Endothelial cell of umbilical vein (primary cell): ENCODE measurements around the gene NDUFAF2. TPM values are rescaled to one million over a fixed set of nuclear protein-coding genes. Genes with fewer than 3 reads are reported as not detected.

ENCODE experiments used
- BruUV-seq: library from RNA; stranded (reverse); fragments of 400-500 nt; replicated peaks from 2 replicates; lab custom pipeline; 2021; lab: Mats Ljungman, UMichigan
- CTCF ChIA-PET: fragments of 300-600, 350-600 bp; sonication (Branson Sonifier 250); formaldehyde crosslinking; loops from one replicate; lab custom pipeline; 2021; ENCODE audit warnings: antibody characterized with exemption, inconsistent platforms; lab: Charles Lee
- POLR2A ChIA-PET: fragments of 300-600, 350-600 bp; sonication (Branson Sonifier 250); formaldehyde crosslinking; loops from one replicate; lab custom pipeline; 2021; ENCODE audit warnings: antibody characterized with exemption, inconsistent platforms; lab: Charles Lee
- DNase-seq: peaks from one replicate; pipeline ENCODE4 v3.0.0-alpha.2; 2011; ENCODE audit warnings: low read depth, low spot score
- FAIRE-seq: peaks from 2 replicates; lab custom pipeline; 2011; peaks lifted over from hg19 to GRCh38; lab: Jason Lieb, UNC
- H2AFZ ChIP-seq: 2 replicates; pipeline ENCODE4 v1.6.0; 2012; ENCODE audit warnings: low read depth, low read length, control low read depth, inconsistent platforms
- H3K27ac ChIP-seq: 2 replicates; pipeline ENCODE4 v1.5.1; 2011; ENCODE audit warnings: low read depth, mild to moderate bottlenecking, control low read depth, low read length, moderate library complexity; ENCODE audit not compliant: insufficient read depth
- H3K27me3 ChIP-seq, 2 experiments: 2 replicates each; pipeline versions ENCODE4 v1.6.0 to v1.6.1; 2011; ENCODE audit warnings: low read length in 2 of 2, mixed read lengths in 1 of 2; ENCODE audit not compliant: control insufficient read depth in 2 of 2, insufficient read depth in 2 of 2
- H3K36me3 ChIP-seq, 2 experiments: 2 replicates in 1 of 2; 3 replicates in 1 of 2; pipeline ENCODE4 v1.5.1; 2011; ENCODE audit warnings: low read length in 2 of 2, mild to moderate bottlenecking in 1 of 2, moderate library complexity in 1 of 2; ENCODE audit not compliant: control insufficient read depth in 2 of 2, insufficient read depth in 2 of 2; ENCODE audit errors: extremely low read depth in 1 of 2
- H3K4me1 ChIP-seq: 3 replicates; pipeline ENCODE4 v1.5.1; 2011; ENCODE audit warnings: mild to moderate bottlenecking, low read length; ENCODE audit not compliant: control insufficient read depth, insufficient read depth; ENCODE audit errors: extremely low read depth
- H3K4me2 ChIP-seq: 2 replicates; pipeline ENCODE4 v1.6.1; 2011; ENCODE audit warnings: low read length, control low read depth, mixed read lengths; ENCODE audit not compliant: insufficient read depth
- H3K4me3 ChIP-seq, 3 experiments: fragments of 200-600 bp in 1 of 3; sonication (generic), shearing (Covaris generic) in 1 of 3; replicated peaks in 1 of 3; 2 replicates each; pipeline ENCODE4 v1.5.1; 2011 to 2016; ENCODE audit warnings: control low read depth in 3 of 3, low read length in 3 of 3, mild to moderate bottlenecking in 2 of 3, inconsistent platforms in 1 of 3, low read depth in 1 of 3, moderate library complexity in 1 of 3; ENCODE audit not compliant: insufficient read depth in 1 of 3
- H3K79me2 ChIP-seq: 2 replicates; pipeline ENCODE4 v1.6.0; 2012; ENCODE audit warnings: low read length, inconsistent platforms; ENCODE audit not compliant: control insufficient read depth, insufficient read depth
- H3K9ac ChIP-seq: replicated peaks from 2 replicates; pipeline ENCODE3; 2011; ENCODE audit warnings: low read length, control low read depth; ENCODE audit not compliant: insufficient read depth; ENCODE audit errors: extremely low read depth
- H3K9me1 ChIP-seq: replicated peaks from 3 replicates; pipeline ENCODE4 v1.6.0; 2011; ENCODE audit warnings: mild to moderate bottlenecking, low read length; ENCODE audit not compliant: control insufficient read depth, insufficient read depth; ENCODE audit errors: extremely low read depth
- H3K9me3 ChIP-seq: replicated peaks from 2 replicates; pipeline ENCODE4 v1.5.1; 2012; ENCODE audit warnings: low read length, inconsistent platforms; ENCODE audit not compliant: control insufficient read depth, insufficient read depth
- H4K20me1 ChIP-seq: replicated peaks from 2 replicates; pipeline ENCODE3; 2011; ENCODE audit warnings: mild to moderate bottlenecking, low read length; ENCODE audit not compliant: control insufficient read depth, insufficient read depth; ENCODE audit errors: extremely low read depth
- CTCF ChIP-seq, 2 donors: IDR thresholded peaks; 1 replicate in 1 of 2; 2 replicates in 1 of 2; pipeline ENCODE4 v1.5.1; 2011; ENCODE audit warnings: low read length in 2 of 2, mild to moderate bottlenecking in 2 of 2, moderate library complexity in 2 of 2, control low read depth in 1 of 2, inconsistent platforms in 1 of 2, low read depth in 1 of 2; ENCODE audit not compliant: insufficient read depth in 1 of 2; ENCODE audit errors: extremely low read depth in 1 of 2
- EZH2 ChIP-seq: IDR thresholded peaks from 2 replicates; pipeline ENCODE4 v1.6.1; 2012; ENCODE audit warnings: borderline replicate concordance, low read depth, mild to moderate bottlenecking, moderate library complexity, low read length, inconsistent platforms; ENCODE audit not compliant: severe bottlenecking
- FOS ChIP-seq: IDR thresholded peaks from 2 replicates; pipeline ENCODE4 v1.6.1; 2011; ENCODE audit warnings: mild to moderate bottlenecking, low read length, moderate library complexity, borderline replicate concordance; ENCODE audit not compliant: insufficient read depth
- GATA2 ChIP-seq: IDR thresholded peaks from 2 replicates; pipeline ENCODE4 v1.7.0; 2011; ENCODE audit warnings: low read depth, mild to moderate bottlenecking, moderate library complexity, mixed read lengths, low read length; ENCODE audit not compliant: insufficient read length, insufficient read depth
- JUN ChIP-seq: IDR thresholded peaks from 2 replicates; pipeline ENCODE4 v1.6.1; 2011; ENCODE audit warnings: borderline replicate concordance, low read depth; ENCODE audit not compliant: insufficient read length, insufficient read depth
- MAX ChIP-seq: IDR thresholded peaks from 2 replicates; pipeline ENCODE4 v1.6.1; 2011; ENCODE audit not compliant: insufficient read depth, insufficient read length
- MYC ChIP-seq: IDR thresholded peaks from one replicate; pipeline ENCODE4 v1.6.1; 2011; ENCODE audit warnings: mild to moderate bottlenecking, low read depth, low read length
- POLR2A ChIP-seq: IDR thresholded peaks from 2 replicates; pipeline ENCODE4 v1.6.1; 2012; ENCODE audit warnings: low read depth, mild to moderate bottlenecking, control low read depth, low read length
- POLR2AphosphoS5 ChIP-seq: IDR thresholded peaks from 2 replicates; pipeline ENCODE4 v1.6.1; 2012; ENCODE audit warnings: low read depth, mild to moderate bottlenecking, control low read depth, low read length, moderate library complexity; ENCODE audit not compliant: insufficient read depth
- dilution Hi-C: fragments of 300-500 bp; cut with MboI; formaldehyde crosslinking; loops from one replicate; pipeline ENCODE4 v1.15.0; 2019; ENCODE audit warnings: low sequenced_read_pairs; ENCODE audit not compliant: extremely low pct_ligation_motif_present
- intact Hi-C: fragments of 100-400 bp; cut with micrococcal nuclease; formaldehyde crosslinking; loops from one replicate; pipeline ENCODE4 v1.10.0; 2022
- polyA plus RNA-seq, 4 experiments: library from polyadenylated mRNA; depleted of rRNA in 3 of 4; stranded (reverse) in 3 of 4; unstranded in 1 of 4; fragments of >200 nt; gene quantifications; 2 replicates each; pipeline versions ENCODE4 v1.2.1 to v1.2.3, GENCODE V29; 2011 to 2012; ENCODE audit warnings: missing spikeins in 1 of 4
- total RNA-seq: library from RNA; stranded (reverse); gene quantifications from 2 replicates; pipeline ENCODE4 v1.2.3, GENCODE V29; 2021

The NDUFAF2 gene
- total and polyA plus RNA-seq, 2 donors (not counting 3 experiments of a cell fraction or from before 2014, with no cell fraction given): 10.7 to 39.9 TPM

GRCh38 chr5:60918466-60918865, 26.5 kb upstream of the NDUFAF2 start:
- no TSS peak for BruUV-seq
- no peak overlapping the region for H3K27ac ChIP-seq
- no peaks in the 10 kb centered on the region for H3K27me3 ChIP-seq
- H3K4me3 ChIP-seq: no peak overlapping the region
- no peak for TF ChIP-seq CTCF (IDR thresholded peaks at IDR 0.05; ENCODE audit: extremely low read depth in 1 of 2, insufficient read depth in 1 of 2, low read depth in 1 of 2, low read length in 2 of 2)
- no peak for TF ChIP-seq FOS
- TF ChIP-seq JUN: no peak
- TF ChIP-seq POLR2AphosphoS5: no peak
- TF ChIP-seq MYC: no peak
- no peak for TF ChIP-seq EZH2
- TF ChIP-seq GATA2: no peak
- no peak for TF ChIP-seq MAX
- no peak for TF ChIP-seq POLR2A
- DNase-seq (no peak), FAIRE-seq (no peak)
- H3K4me1 ChIP-seq: no peaks in the 10 kb centered on the region
- ChIA-PET CTCF (interaction anchor here (1.0 to 2.0 kb wide), 2 partner anchors 11 to 12 kb away, joined by 3 to 8 read pairs; no protein-coding TSS in a partner anchor), POLR2A (no interaction called here)
- no peaks in the 10 kb centered on the region for H4K20me1 ChIP-seq
- no peaks in the 10 kb centered on the region for H3K79me2 ChIP-seq
- no peaks in the 10 kb centered on the region for H3K9me1 ChIP-seq
- H2AFZ ChIP-seq: no peak overlapping the region
- intact Hi-C loops: no loop called here
- no peak overlapping the region for H3K9ac ChIP-seq
- peaks cover 0 to 2% of the 10 kb centered on the region in 2 experiments for H3K36me3 ChIP-seq
- no peaks in the 10 kb centered on the region for H3K9me3 ChIP-seq
- dilution Hi-C loops: no loop called here
- H3K4me2 ChIP-seq: no peak overlapping the region
